ENCODE results near the gene GARIN6.

GARIN6 gene

GRCh38 chr12:99686142-99686541 is 38.6 kb downstream of the GARIN6 start:
- Histone ChIP-seq H3K9me3 (ENCODE audit: insufficient read depth, low read length, severe bottlenecking) (no peaks in the 10 kb centered on the region), H3K4me2 (ENCODE audit: insufficient read depth, low read length) (no peak overlapping the region), H3K79me2 (ENCODE audit: insufficient read depth, low read length) (no peaks in the 10 kb centered on the region), H3K4me1 (ENCODE audit: insufficient read depth, low read length) (no peaks in the 10 kb centered on the region), H3K27me3 (ENCODE audit: insufficient read depth, low read length, poor library complexity) (no peaks in the 10 kb centered on the region), H4K20me1 (ENCODE audit: insufficient read depth, low read length) (no peaks in the 10 kb centered on the region), H2AFZ (ENCODE audit: low read depth, low read length) (no peak overlapping the region), H3K4me3 (ENCODE audit: low read depth in 1 of 2, low read length in 2 of 2) (no peak overlapping the region), H3K9ac (ENCODE audit: low read depth, low read length) (no peak overlapping the region), H3K36me3 (ENCODE audit: insufficient read depth, low read length) (no peaks in the 10 kb centered on the region), H3K27ac (ENCODE audit: low read length) (no peak overlapping the region)
- ATAC-seq (ENCODE audit: insufficient read depth, low read depth) (no peak), DNase-seq (no peak)
- TF ChIP-seq EZH2 (IDR thresholded peaks at IDR 0.05; ENCODE audit: borderline replicate concordance, low read depth, low read length, severe bottlenecking): no peak
- TF ChIP-seq CTCF (IDR thresholded peaks at IDR 0.05; ENCODE audit: borderline replicate concordance, extremely low read depth, low read length, poor library complexity, severe bottlenecking): no peak

GRCh38 chr12:99695050-99695449 is 47.5 kb downstream of the GARIN6 start:
- Histone ChIP-seq H2AFZ (ENCODE audit: low read depth, low read length) (no peak overlapping the region), H3K79me2 (ENCODE audit: insufficient read depth, low read length) (no peaks in the 10 kb centered on the region), H3K4me2 (ENCODE audit: insufficient read depth, low read length) (no peak overlapping the region), H3K27ac (ENCODE audit: low read length) (no peak overlapping the region), H3K9me3 (ENCODE audit: insufficient read depth, low read length, severe bottlenecking) (no peaks in the 10 kb centered on the region), H4K20me1 (ENCODE audit: insufficient read depth, low read length) (no peaks in the 10 kb centered on the region), H3K9ac (ENCODE audit: low read depth, low read length) (no peak overlapping the region), H3K4me1 (ENCODE audit: insufficient read depth, low read length) (no peaks in the 10 kb centered on the region), H3K36me3 (ENCODE audit: insufficient read depth, low read length) (no peaks in the 10 kb centered on the region), H3K4me3 (ENCODE audit: low read depth in 1 of 2, low read length in 2 of 2) (no peak overlapping the region), H3K27me3 (ENCODE audit: insufficient read depth, low read length, poor library complexity) (no peaks in the 10 kb centered on the region)
- TF ChIP-seq EZH2 (IDR thresholded peaks at IDR 0.05; ENCODE audit: borderline replicate concordance, low read depth, low read length, severe bottlenecking): no peak
- no peak for TF ChIP-seq CTCF (IDR thresholded peaks at IDR 0.05; ENCODE audit: borderline replicate concordance, extremely low read depth, low read length, poor library complexity, severe bottlenecking)
- ATAC-seq (ENCODE audit: insufficient read depth, low read depth): no peak
- DNase-seq: no peak

Measured in DND-41 (cell line).